Astrocyte (in vitro differentiated cells and primary cell): ENCODE results near the gene RALGDS. TPM values are rescaled to one million over a fixed set of nuclear protein-coding genes. Genes with fewer than 3 reads are reported as not detected.

Source experiments
- DNase-seq: peaks from one replicate; pipeline ENCODE4 v3.0.0-alpha.2; 2010; ENCODE audit warnings: low read depth
- FAIRE-seq: peaks from 2 replicates; lab custom pipeline; 2011; peaks lifted over from hg19 to GRCh38; lab: Jason Lieb, UNC
- H2AFZ ChIP-seq: 2 replicates; pipeline ENCODE4 v1.6.0; 2012; ENCODE audit warnings: low read depth, low read length, inconsistent platforms
- H3K27ac ChIP-seq: 2 replicates; pipeline ENCODE4 v1.5.1; 2011; ENCODE audit warnings: low read depth, low read length, inconsistent platforms
- H3K27me3 ChIP-seq: 2 replicates; pipeline ENCODE4 v1.6.0; 2011; ENCODE audit warnings: low read length, inconsistent platforms; ENCODE audit not compliant: insufficient read depth
- H3K36me3 ChIP-seq: 2 replicates; pipeline ENCODE4 v1.5.1; 2011; ENCODE audit warnings: low read length, inconsistent platforms; ENCODE audit not compliant: insufficient read depth
- H3K4me1 ChIP-seq: 2 replicates; pipeline ENCODE4 v1.5.1; 2011; ENCODE audit warnings: low read length, inconsistent platforms; ENCODE audit not compliant: insufficient read depth
- H3K4me2 ChIP-seq: 2 replicates; pipeline ENCODE4 v1.6.0; 2012; ENCODE audit warnings: low read length, inconsistent platforms
- H3K4me3 ChIP-seq: 2 replicates; pipeline ENCODE4 v1.5.1; 2011; ENCODE audit warnings: low read depth, mild to moderate bottlenecking, low read length, inconsistent platforms; ENCODE audit not compliant: insufficient read depth
- H3K79me2 ChIP-seq: 2 replicates; pipeline ENCODE4 v1.6.0; 2012; ENCODE audit warnings: mild to moderate bottlenecking, low read length, inconsistent platforms; ENCODE audit not compliant: insufficient read depth
- H3K9ac ChIP-seq: 2 replicates; pipeline ENCODE4 v1.6.0; 2012; ENCODE audit warnings: mild to moderate bottlenecking, low read length, inconsistent platforms
- H3K9me3 ChIP-seq: 2 replicates; pipeline ENCODE4 v1.5.1; 2012; ENCODE audit warnings: low read depth, mild to moderate bottlenecking, low read length, inconsistent platforms; ENCODE audit not compliant: insufficient read depth
- H4K20me1 ChIP-seq: 2 replicates; pipeline ENCODE4 v1.6.0; 2012; ENCODE audit warnings: low read length, inconsistent platforms; ENCODE audit not compliant: insufficient read depth
- H3K27ac Mint-ChIP-seq: one replicate; pipeline ENCODE4 v1.8.0; 2021; ENCODE audit warnings: mild to moderate bottlenecking, mixed read lengths; ENCODE audit not compliant: unreplicated experiment
- H3K27me3 Mint-ChIP-seq: one replicate; pipeline ENCODE4 v1.8.0; 2021; ENCODE audit warnings: low read depth, mixed read lengths; ENCODE audit not compliant: unreplicated experiment
- H3K36me3 Mint-ChIP-seq: one replicate; pipeline ENCODE4 v1.8.0; 2021; ENCODE audit warnings: low read depth, mixed read lengths; ENCODE audit not compliant: unreplicated experiment
- H3K4me1 Mint-ChIP-seq: one replicate; pipeline ENCODE4 v1.8.0; 2021; ENCODE audit warnings: low read depth, mixed read lengths; ENCODE audit not compliant: unreplicated experiment
- H3K4me3 Mint-ChIP-seq: one replicate; pipeline ENCODE4 v1.8.0; 2021; ENCODE audit warnings: mild to moderate bottlenecking, moderate library complexity, mixed read lengths; ENCODE audit not compliant: unreplicated experiment
- H3K9me3 Mint-ChIP-seq: one replicate; pipeline ENCODE4 v1.8.0; 2021; ENCODE audit warnings: mild to moderate bottlenecking, mixed read lengths; ENCODE audit not compliant: unreplicated experiment
- EZH2 ChIP-seq: IDR thresholded peaks from 2 replicates; pipeline ENCODE4 v1.6.1; 2012; ENCODE audit warnings: mild to moderate bottlenecking, low read length, inconsistent platforms; ENCODE audit not compliant: insufficient read depth
- total RNA-seq: library from RNA; stranded (reverse); gene quantifications from 2 replicates; pipeline ENCODE4 v1.2.1, GENCODE V29; 2021
- TF ChIP-seq, protein P1 (sequence below): IDR thresholded peaks from 2 replicates; pipeline ENCODE4 v1.5.1; 2011; ENCODE audit warnings: low read depth, mild to moderate bottlenecking, inconsistent platforms, low read length, moderate library complexity; ENCODE audit not compliant: insufficient read depth

RALGDS gene
- total RNA-seq, 1 donor from 2014 or later, result 46.6 TPM

DNA sequence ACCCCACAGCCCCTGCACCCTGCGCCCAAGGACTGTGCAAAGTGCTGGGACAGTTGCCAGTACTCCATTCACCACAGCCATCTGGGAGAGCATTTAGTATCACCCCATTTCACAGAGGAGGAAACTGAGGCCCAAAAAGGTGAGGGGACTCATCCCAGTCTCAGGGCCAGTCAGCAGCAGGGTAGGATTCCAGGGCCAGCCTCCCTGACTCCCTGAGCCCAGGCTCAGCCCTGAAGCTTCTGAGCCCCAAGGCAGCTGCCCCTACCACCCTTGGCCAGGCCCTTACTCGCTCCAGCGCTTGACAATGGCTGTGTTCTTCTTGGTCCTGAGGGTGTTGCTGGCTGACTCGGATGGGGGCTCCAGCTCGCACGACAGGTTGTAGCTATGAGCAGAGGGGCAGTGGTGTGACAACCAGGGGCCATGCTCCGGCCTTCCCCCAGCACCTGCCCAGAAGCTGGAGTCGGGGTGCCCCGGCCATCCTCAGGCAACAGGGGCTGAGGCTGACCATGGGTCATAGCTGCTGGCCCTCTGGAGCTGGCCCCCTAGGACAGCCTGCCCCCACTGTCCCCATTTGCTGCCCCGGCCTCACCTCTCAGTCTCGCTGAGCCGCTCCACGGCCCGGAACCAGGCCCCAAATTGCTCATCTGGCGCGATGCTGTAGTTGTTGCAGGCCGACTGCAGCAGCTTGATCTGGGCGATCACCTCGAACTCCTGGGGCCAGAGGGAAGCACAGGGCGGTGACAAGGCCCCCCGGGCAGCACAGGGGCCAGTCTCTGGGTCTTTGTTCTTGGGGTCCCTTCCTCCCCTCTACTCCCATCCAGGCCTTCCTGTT lies 18.6 kb downstream of the RALGDS start:
- TF ChIP-seq EZH2, result no peak
- TF ChIP-seq, protein P1, sequence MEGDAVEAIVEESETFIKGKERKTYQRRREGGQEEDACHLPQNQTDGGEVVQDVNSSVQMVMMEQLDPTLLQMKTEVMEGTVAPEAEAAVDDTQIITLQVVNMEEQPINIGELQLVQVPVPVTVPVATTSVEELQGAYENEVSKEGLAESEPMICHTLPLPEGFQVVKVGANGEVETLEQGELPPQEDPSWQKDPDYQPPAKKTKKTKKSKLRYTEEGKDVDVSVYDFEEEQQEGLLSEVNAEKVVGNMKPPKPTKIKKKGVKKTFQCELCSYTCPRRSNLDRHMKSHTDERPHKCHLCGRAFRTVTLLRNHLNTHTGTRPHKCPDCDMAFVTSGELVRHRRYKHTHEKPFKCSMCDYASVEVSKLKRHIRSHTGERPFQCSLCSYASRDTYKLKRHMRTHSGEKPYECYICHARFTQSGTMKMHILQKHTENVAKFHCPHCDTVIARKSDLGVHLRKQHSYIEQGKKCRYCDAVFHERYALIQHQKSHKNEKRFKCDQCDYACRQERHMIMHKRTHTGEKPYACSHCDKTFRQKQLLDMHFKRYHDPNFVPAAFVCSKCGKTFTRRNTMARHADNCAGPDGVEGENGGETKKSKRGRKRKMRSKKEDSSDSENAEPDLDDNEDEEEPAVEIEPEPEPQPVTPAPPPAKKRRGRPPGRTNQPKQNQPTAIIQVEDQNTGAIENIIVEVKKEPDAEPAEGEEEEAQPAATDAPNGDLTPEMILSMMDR, result no peak
- Mint-ChIP-seq H3K9me3 (no peaks in the 10 kb centered on the region), H3K4me3 (no peak overlapping the region), H3K27ac (no peak overlapping the region), H3K27me3 (no peaks in the 10 kb centered on the region), H3K36me3 (peaks cover 26% of the 10 kb centered on the region), H3K4me1 (no peaks in the 10 kb centered on the region)
- H3K79me2 ChIP-seq, result no peaks in the 10 kb centered on the region
- no peaks in the 10 kb centered on the region for H3K9me3 ChIP-seq
- DNase-seq (no peak), FAIRE-seq (no peak)
- no peak overlapping the region for H2AFZ ChIP-seq
- no peaks in the 10 kb centered on the region for H3K4me1 ChIP-seq
- H3K9ac ChIP-seq, result no peak overlapping the region
- H3K4me3 ChIP-seq, result no peak overlapping the region
- H3K36me3 ChIP-seq, result peaks cover 13% of the 10 kb centered on the region
- no peak overlapping the region for H3K27ac ChIP-seq
- no peaks in the 10 kb centered on the region for H3K27me3 ChIP-seq
- no peak overlapping the region for H3K4me2 ChIP-seq
- peaks cover 16% of the 10 kb centered on the region for H4K20me1 ChIP-seq

DNA sequence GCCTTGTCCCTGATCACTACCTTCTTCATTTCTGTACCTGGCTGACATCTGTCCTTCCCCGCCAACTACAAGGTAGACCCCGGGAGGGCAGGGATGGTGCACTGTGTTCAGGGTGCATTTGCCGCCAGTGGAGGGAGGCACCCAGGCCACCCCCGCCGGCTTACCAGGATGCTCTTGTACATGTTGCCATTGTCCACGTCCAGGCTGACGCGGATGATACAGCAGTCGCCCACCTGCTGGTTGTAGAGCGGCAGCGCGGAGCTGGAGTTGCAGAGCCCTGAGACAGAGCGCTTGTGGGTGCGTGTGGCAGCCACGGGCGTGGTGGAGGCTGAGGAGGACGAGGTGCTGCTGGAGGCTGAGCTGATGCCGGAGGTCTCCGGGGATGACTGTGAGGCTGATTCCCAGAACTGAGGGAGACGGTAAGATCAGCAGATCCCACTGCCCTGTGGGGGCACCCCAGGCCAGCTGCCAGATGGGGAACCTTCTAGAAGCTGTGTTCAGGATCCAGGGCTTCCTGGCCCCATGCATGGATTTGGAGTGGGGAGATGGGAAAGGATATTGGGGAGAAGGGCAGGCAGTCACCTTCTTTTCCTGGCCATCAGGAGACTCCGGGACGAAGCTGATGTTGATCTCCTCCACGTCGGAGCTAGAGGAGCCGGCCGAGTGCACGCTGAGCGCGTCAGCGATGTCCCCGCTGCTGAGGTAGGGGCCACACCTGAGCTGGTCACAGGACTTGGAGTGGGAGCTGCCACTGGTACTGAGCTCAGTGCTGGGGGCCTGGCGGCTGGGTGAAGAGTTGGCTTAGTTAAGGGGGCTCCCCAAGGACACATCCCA lies 19.5 kb downstream of the RALGDS start:
- Mint-ChIP-seq H3K27me3 (no peaks in the 10 kb centered on the region), H3K36me3 (peaks cover 30% of the 10 kb centered on the region), H3K27ac (no peak overlapping the region), H3K4me1 (no peaks in the 10 kb centered on the region), H3K4me3 (no peak overlapping the region), H3K9me3 (peaks cover under 1% of the 10 kb centered on the region)
- Histone ChIP-seq H2AFZ (no peak overlapping the region), H3K27me3 (no peaks in the 10 kb centered on the region), H3K79me2 (no peaks in the 10 kb centered on the region), H4K20me1 (peaks cover 13% of the 10 kb centered on the region), H3K4me1 (no peaks in the 10 kb centered on the region), H3K4me2 (no peak overlapping the region), H3K9ac (no peak overlapping the region), H3K36me3 (peaks cover 13% of the 10 kb centered on the region), H3K9me3 (peaks cover 2% of the 10 kb centered on the region), H3K27ac (no peak overlapping the region), H3K4me3 (no peak overlapping the region)
- FAIRE-seq (no peak), DNase-seq (no peak)
- TF ChIP-seq, protein P1, result no peak
- TF ChIP-seq EZH2, result no peak
